NT2/D1 (cell line): Measurements from ENCODE around the gene TLR5.
"Not testable (repeated sequence)": the region's sequence is repeated elsewhere in the genome, so short reads cannot be mapped to it uniquely, and the experiment has no call there.

Experiments used
- DNase-seq: peaks from one replicate; pipeline ENCODE4 v3.0.0-alpha.2; 2011; ENCODE audit warnings: low read depth, low spot score
- H3K27me3 ChIP-seq: 2 replicates; pipeline ENCODE4 v1.6.0; 2011; ENCODE audit warnings: mild to moderate bottlenecking; ENCODE audit not compliant: insufficient read length, insufficient read depth
- H3K36me3 ChIP-seq: 2 replicates; pipeline ENCODE4 v1.6.1; 2011; ENCODE audit warnings: mild to moderate bottlenecking, low read length, mixed read lengths; ENCODE audit not compliant: insufficient read depth, insufficient read length
- H3K4me1 ChIP-seq: 2 replicates; pipeline ENCODE4 v1.5.1; 2011; ENCODE audit not compliant: insufficient read depth, insufficient read length
- H3K4me3 ChIP-seq: 2 replicates; pipeline ENCODE4 v1.5.1; 2011; ENCODE audit warnings: low read depth; ENCODE audit not compliant: insufficient read length
- H3K9ac ChIP-seq: 2 replicates; pipeline ENCODE4 v1.6.0; 2011; ENCODE audit warnings: low read depth; ENCODE audit not compliant: insufficient read length
- H3K9me3 ChIP-seq: 2 replicates; pipeline ENCODE4 v1.5.1; 2011; ENCODE audit warnings: mild to moderate bottlenecking, low read length; ENCODE audit not compliant: insufficient read depth
- SUZ12 ChIP-seq: IDR thresholded peaks from 2 replicates; pipeline ENCODE4 v1.6.1; 2011; ENCODE audit not compliant: insufficient read length, insufficient read depth; ENCODE audit errors: extremely low read depth
- YY1 ChIP-seq: IDR thresholded peaks from 2 replicates; pipeline ENCODE4 v1.6.1; 2011; ENCODE audit not compliant: insufficient read length, insufficient read depth
- ZNF274 ChIP-seq: IDR thresholded peaks from 2 replicates; pipeline ENCODE4 v1.6.1; 2011; ENCODE audit warnings: mild to moderate bottlenecking, low read depth, low read length

Gene TLR5

DNA sequence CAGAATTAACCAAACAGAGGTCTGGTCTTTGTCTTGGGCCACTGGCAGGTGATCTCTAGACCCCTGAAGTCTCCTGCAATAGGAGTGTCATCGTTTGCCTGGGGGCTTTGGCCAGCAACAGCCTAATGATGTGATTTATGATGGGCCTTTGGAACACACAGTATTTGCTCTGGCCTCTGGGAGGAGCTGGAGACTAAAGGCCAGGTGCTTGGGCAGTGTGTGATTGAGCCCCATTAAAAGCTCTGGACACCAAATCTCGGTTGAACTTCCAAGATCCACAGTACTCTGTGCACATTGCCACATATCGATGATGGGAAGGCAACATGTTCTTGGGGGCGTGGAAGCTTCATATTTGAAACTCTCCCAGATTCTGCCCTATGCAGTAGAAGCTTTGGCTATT is 32.0 kb upstream of the TLR5 start:
- no peak for DNase-seq
- Histone ChIP-seq H3K4me1 (no peaks in the 10 kb centered on the region), H3K36me3 (no peaks in the 10 kb centered on the region), H3K9me3 (peaks cover 5% of the 10 kb centered on the region; the same call in 1 of the 2 replicates), H3K9ac (no peak overlapping the region), H3K4me3 (no peak overlapping the region), H3K27me3 (peaks cover 2% of the 10 kb centered on the region)
- no peak for TF ChIP-seq YY1
- no peak for TF ChIP-seq ZNF274
- TF ChIP-seq SUZ12 = no peak

GRCh38 chr1:223169458-223169857 is 26.4 kb upstream of the TLR5 start:
- not testable (repeated sequence) for H3K36me3 ChIP-seq

DNA sequence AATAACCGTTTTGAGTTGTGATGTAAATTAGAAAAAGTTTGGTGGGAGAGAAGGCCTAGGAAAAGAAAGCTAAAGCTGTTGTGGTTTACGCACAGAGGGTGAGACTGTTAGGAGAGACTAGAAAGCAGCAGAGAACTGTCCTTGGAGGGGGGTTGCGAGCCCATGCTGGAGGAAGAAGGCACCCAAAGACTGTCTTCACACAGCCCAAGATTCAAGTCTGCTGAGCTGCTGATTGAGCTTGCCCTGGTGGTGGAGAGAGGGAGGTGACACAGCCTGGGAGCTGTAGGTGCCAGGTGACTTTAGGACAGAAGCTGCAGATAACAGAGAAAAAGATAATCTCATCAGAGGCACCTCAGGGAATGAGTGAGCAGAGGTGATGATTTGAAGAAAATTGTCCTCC is 18.3 kb upstream of the TLR5 start:
- no peaks in the 10 kb centered on the region for H3K27me3 ChIP-seq
- no peak overlapping the region for H3K4me3 ChIP-seq
- no peaks in the 10 kb centered on the region for H3K4me1 ChIP-seq
- no peaks in the 10 kb centered on the region for H3K36me3 ChIP-seq
- DNase-seq = no peak
- H3K9me3 ChIP-seq = no peaks in the 10 kb centered on the region
- TF ChIP-seq SUZ12 (no peak), YY1 (no peak), ZNF274 (no peak)
- H3K9ac ChIP-seq = no peak overlapping the region

More at GRCh38 chr1:223169458-223169857, 26.4 kb upstream of the TLR5 start:
- not testable (repeated sequence) for H3K4me1 ChIP-seq, DNase-seq, H3K9me3 ChIP-seq, H3K9ac ChIP-seq, H3K4me3 ChIP-seq, H3K27me3 ChIP-seq

DNA sequence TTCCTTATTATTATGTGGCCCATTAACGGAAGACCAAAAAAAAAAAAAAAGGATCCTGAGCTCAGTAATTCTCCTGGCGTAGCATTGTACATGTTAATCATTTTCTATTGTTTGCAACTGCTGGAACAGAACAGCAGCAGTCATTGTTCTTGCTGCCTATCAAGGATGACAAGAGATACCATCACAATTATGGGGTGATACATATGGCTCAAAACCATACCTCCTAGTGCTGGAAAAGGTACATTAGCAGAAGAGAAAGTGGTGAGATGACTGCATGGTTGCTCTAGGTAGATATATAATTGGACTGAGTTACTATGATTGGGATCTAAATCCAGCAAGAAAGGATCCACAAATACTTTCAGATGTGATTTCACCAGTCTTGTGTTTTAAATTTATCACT is 13.3 kb upstream of the TLR5 start:
- Histone ChIP-seq H3K9ac (no peak overlapping the region), H3K4me3 (no peak overlapping the region), H3K27me3 (no peaks in the 10 kb centered on the region), H3K9me3 (no peaks in the 10 kb centered on the region), H3K36me3 (no peaks in the 10 kb centered on the region), H3K4me1 (no peaks in the 10 kb centered on the region)
- TF ChIP-seq SUZ12 = no peak
- TF ChIP-seq ZNF274 = no peak
- TF ChIP-seq YY1 = no peak
- no peak for DNase-seq

DNA sequence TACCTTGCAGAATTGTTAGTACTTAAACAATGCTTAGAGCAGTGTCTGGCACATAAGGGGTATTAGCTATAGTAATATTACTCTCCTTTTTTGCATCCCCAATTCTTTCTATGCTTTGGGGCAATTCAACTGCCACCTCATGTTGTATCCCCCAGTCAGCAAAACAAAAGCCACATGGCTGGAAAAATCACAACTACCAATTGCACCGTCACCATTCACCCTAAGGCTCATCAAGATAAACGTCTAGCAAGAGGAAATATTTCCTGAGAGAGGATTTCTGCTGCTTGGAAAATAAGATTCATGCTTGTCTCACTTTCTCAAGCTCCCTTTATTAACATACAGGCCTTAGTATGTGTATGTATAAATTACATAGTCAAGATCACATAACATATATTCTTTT is 12.1 kb upstream of the TLR5 start:
- TF ChIP-seq YY1 (no peak), SUZ12 (no peak), ZNF274 (no peak)

DNA sequence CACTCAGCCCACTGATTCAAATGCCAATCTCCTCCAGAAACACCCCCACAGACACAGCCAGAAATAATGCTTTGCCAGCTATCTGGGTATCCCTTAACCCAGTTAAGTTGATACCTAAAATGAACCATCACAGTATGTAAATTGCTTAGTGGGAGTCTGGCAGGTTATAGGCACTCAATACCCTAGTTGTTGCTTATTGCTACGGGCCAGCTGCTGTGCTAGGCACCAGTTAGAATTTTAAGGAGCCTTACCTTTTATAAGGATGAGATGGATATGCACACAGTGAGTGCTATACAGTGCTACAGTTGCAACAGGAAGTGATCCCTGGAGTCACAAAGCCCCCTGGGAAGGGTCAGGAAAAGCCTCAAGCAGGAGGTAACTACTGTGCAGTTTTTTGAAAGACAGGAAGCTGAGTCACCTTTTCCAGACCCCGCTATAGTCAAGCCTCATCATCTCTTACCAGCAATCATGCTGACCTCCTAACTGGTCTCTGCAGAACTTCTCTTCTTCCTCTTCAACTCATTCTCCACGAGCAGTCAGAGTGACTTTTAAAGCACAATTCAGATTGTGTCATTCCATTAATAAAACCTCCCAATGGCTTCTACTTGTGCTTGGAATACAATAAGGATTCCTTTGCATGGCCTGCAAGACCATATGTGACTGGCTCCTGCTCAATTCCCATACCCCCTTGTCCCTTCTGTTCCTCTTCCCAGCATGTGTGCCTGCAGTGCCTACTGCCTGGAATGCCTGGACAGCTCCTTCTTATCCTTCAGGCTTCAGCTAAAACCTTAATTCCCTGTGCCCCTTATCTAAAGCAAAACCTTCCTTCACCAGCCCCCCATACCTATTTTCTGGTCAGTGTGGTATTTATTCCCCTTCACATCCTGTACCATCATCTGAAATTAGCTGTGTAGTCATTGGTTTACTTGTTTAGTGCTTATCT is 10.4 kb upstream of the TLR5 start:
- Histone ChIP-seq H3K9ac (no peak overlapping the region), H3K36me3 (no peaks in the 10 kb centered on the region), H3K4me1 (no peaks in the 10 kb centered on the region), H3K27me3 (no peaks in the 10 kb centered on the region), H3K9me3 (no peaks in the 10 kb centered on the region), H3K4me3 (no peak overlapping the region)
- TF ChIP-seq SUZ12 (no peak), ZNF274 (no peak), YY1 (no peak)
- DNase-seq = no peak

More for the DNA sequence above, 12.1 kb upstream of the TLR5 start:
- DNase-seq = no peak
- Histone ChIP-seq H3K4me1 (no peaks in the 10 kb centered on the region), H3K9ac (no peak overlapping the region), H3K9me3 (no peaks in the 10 kb centered on the region), H3K36me3 (no peaks in the 10 kb centered on the region), H3K27me3 (no peaks in the 10 kb centered on the region), H3K4me3 (no peak overlapping the region)

GRCh38 chr1:223152399-223152798 is 9.4 kb upstream of the TLR5 start:
- no peaks in the 10 kb centered on the region for H3K27me3 ChIP-seq
- no peaks in the 10 kb centered on the region for H3K9me3 ChIP-seq
- H3K36me3 ChIP-seq = no peaks in the 10 kb centered on the region
- H3K4me3 ChIP-seq = no peak overlapping the region
- no peak overlapping the region for H3K9ac ChIP-seq
- TF ChIP-seq ZNF274 (no peak), SUZ12 (no peak), YY1 (no peak)
- H3K4me1 ChIP-seq = no peaks in the 10 kb centered on the region
- DNase-seq = no peak
